GM12892 (cell line): Measurements from ENCODE around the gene MRPL45.

Experiments used
- POLR2A ChIP-seq: IDR thresholded peaks from 2 replicates; pipeline ENCODE4 v1.6.1; 2011; ENCODE audit warnings: low read depth, low read length, control low read depth
- POLR2AphosphoS5 ChIP-seq: IDR thresholded peaks from 2 replicates; pipeline ENCODE4 v1.6.1; 2011; ENCODE audit warnings: low read depth, low read length, control low read depth

DNA sequence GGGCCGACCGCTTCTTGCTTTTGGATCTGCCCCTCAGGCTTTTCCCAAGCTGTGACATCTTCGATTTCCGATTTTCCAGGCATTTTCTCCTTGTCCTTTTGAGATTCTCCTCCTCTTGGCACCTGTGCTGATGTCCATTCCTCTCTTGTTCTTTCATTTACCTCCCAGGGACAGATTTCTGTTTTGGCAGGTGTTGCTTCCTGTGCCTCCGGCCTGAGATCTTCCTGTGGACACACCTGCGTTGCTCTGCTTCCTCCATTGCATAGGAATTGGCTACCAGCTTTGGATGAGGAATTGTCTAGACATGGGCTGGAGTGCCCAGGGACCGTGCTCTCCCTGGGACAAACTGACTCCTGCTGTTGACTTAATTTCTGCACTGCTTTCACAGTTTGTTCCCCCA, 31.7 kb downstream of the MRPL45 start:
- TF ChIP-seq POLR2AphosphoS5 (no peak), POLR2A (no peak)
